Ishikawa (cell line): ENCODE results near the gene SNX3.

Experiments used
- CEBPB ChIP-seq: IDR thresholded peaks from 2 replicates; pipeline ENCODE4 v1.6.1; 2012
- CREB1 ChIP-seq: IDR thresholded peaks from 2 replicates; pipeline ENCODE4 v1.6.1; 2012; ENCODE audit warnings: low read depth
- EGR1 ChIP-seq: IDR thresholded peaks from 2 replicates; pipeline ENCODE4 v1.6.1; 2012
- EP300 ChIP-seq: IDR thresholded peaks from 2 replicates; pipeline ENCODE4 v1.6.1; 2012; ENCODE audit warnings: borderline replicate concordance
- FOXM1 ChIP-seq: IDR thresholded peaks from 2 replicates; pipeline ENCODE4 v1.6.1; 2012; ENCODE audit warnings: low read depth, borderline replicate concordance
- MAX ChIP-seq: IDR thresholded peaks from 2 replicates; pipeline ENCODE4 v1.6.1; 2012
- NFIC ChIP-seq: IDR thresholded peaks from 2 replicates; pipeline ENCODE4 v1.6.1; 2012
- RAD21 ChIP-seq: IDR thresholded peaks from 2 replicates; pipeline ENCODE4 v1.6.1; 2012; ENCODE audit warnings: low read depth
- REST ChIP-seq: IDR thresholded peaks from 2 replicates; pipeline ENCODE4 v1.6.1; 2012; ENCODE audit warnings: low read depth, mild to moderate bottlenecking
- TAF1 ChIP-seq: IDR thresholded peaks from 2 replicates; pipeline ENCODE4 v1.6.1; 2012; ENCODE audit warnings: low read depth, mild to moderate bottlenecking
- TCF12 ChIP-seq: IDR thresholded peaks from 2 replicates; pipeline ENCODE4 v1.6.1; 2012; ENCODE audit warnings: low read depth
- TEAD4 ChIP-seq: IDR thresholded peaks from 2 replicates; pipeline ENCODE4 v1.6.1; 2012
- USF1 ChIP-seq: IDR thresholded peaks from 2 replicates; pipeline ENCODE4 v1.6.1; 2012
- YY1 ChIP-seq: IDR thresholded peaks from 2 replicates; pipeline ENCODE4 v1.6.1; 2012; ENCODE audit warnings: low read depth
- ZBTB7A ChIP-seq: IDR thresholded peaks from 2 replicates; pipeline ENCODE4 v1.6.1; 2012; ENCODE audit warnings: low read depth

Gene SNX3

DNA sequence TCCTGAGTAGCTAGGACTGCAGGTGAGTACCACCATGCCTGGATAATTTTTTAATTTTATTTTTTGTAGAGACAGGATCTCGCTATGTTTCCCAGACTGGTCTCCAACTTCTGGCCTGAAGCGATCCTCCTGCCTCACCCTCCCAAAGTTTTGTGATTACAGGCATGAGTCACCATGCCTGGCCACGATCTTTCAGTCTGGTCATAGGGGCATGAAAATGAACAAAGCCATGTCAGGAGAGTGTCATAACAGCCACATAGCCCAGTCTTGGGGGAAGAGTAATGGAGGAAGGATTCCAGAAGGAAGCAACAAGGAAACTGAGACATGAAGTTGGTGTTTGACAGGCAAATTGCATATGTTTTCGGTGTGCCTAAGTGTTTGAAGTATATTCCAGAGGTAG lies 17.0 kb upstream of the SNX3 start:
- TF ChIP-seq EGR1: no peak
- no peak for TF ChIP-seq USF1
- no peak for TF ChIP-seq TAF1
- TF ChIP-seq RAD21: no peak
- TF ChIP-seq EP300: no peak
- TF ChIP-seq MAX: no peak

- no peak for TF ChIP-seq TCF12
- no peak for TF ChIP-seq CREB1
- no peak for TF ChIP-seq ZBTB7A
- no peak for TF ChIP-seq TEAD4
- TF ChIP-seq FOXM1: no peak
- TF ChIP-seq YY1: no peak
- TF ChIP-seq REST: no peak
- TF ChIP-seq TAF1: no peak
- TF ChIP-seq NFIC: no peak
- TF ChIP-seq CEBPB: no peak
- no peak for TF ChIP-seq RAD21
- no peak for TF ChIP-seq EP300
- TF ChIP-seq USF1: no peak
Measured at GRCh38 chr6:108277295-108277694, 16.5 kb upstream of the SNX3 start.

DNA sequence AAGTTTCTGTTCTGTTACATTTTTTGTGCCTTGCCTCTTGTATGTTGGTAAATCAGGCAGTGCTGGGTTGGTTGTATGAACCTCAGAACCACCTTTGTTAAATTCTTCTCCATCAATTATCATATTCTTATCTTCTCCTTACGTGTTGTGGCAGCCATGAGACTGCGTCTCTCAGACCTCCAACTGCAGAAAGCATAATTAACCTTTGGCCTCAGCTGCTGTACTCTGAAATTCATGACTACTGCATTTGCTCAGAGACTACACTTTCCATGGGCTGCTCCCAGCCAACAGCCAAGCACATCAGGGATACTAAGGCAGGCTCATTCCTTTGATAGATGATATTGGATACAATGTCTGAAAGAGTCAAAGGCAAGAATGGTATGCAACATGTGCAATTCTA lies 15.1 kb upstream of the SNX3 start:
- no peak for TF ChIP-seq YY1
- no peak for TF ChIP-seq RAD21
- TF ChIP-seq REST: no peak
- TF ChIP-seq MAX: no peak
- TF ChIP-seq TEAD4: no peak
- TF ChIP-seq CREB1: no peak
- no peak for TF ChIP-seq ZBTB7A
- TF ChIP-seq EP300: no peak
- no peak for TF ChIP-seq EGR1
- no peak for TF ChIP-seq CEBPB
- no peak for TF ChIP-seq TCF12
- TF ChIP-seq USF1: no peak
- no peak for TF ChIP-seq FOXM1
- no peak for TF ChIP-seq TAF1
- TF ChIP-seq NFIC: no peak

DNA sequence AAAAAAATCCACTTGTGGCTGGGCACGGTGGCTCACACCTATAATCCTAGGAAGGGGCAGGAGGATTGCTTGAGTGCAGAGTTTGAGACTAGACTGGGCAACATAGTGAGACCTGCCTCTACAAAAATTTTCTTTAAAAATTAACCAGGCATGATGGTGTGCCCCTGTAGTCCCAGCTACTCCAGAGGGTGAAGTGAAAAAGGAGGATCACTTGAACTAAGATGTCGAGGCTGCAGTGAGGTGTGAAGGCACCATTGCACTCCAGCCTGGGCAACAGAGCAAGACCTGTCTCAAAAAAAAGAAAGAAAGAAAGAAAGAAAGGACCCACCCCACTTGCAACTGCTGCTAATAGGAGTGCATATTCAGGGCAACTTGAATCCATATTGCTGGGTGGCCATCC lies 13.7 kb upstream of the SNX3 start:
- TF ChIP-seq MAX (no peak), RAD21 (no peak), USF1 (no peak), EP300 (no peak), TAF1 (no peak), NFIC (no peak), TEAD4 (no peak), YY1 (no peak), ZBTB7A (no peak), FOXM1 (no peak), REST (no peak)
